Panc1 (cell line): ENCODE data around the gene TRPM4. TPM values are rescaled to one million over a fixed set of nuclear protein-coding genes. Genes with fewer than 3 reads are reported as not detected.

Experiments
- ATAC-seq: fragments of 200-7000 bp; cut with Tn5 transposase; 2 replicates; pipeline ENCODE4 v1.9.1; 2020; ENCODE audit warnings: mild to moderate bottlenecking, moderate library complexity
- BruUV-seq: library from RNA; stranded (reverse); fragments of 400-500 nt; replicated peaks from 2 replicates; lab custom pipeline; 2021; lab: Mats Ljungman, UMichigan
- CTCF ChIA-PET: fragments of 300-600 bp; sonication (Branson Sonifier 250); formaldehyde crosslinking; loops from one replicate; lab custom pipeline; 2022; ENCODE audit warnings: antibody characterized with exemption; lab: Charles Lee
- POLR2A ChIA-PET: fragments of 300-600 bp; sonication (Branson Sonifier 250); formaldehyde crosslinking; loops from one replicate; lab custom pipeline; 2022; ENCODE audit warnings: antibody characterized with exemption; lab: Charles Lee
- DNase-seq: peaks from one replicate; pipeline ENCODE4 v3.0.0-alpha.2; 2010; ENCODE audit warnings: low read depth, low spot score
- H3K27ac ChIP-seq: 2 replicates; pipeline ENCODE4 v1.5.1; 2011; ENCODE audit warnings: mild to moderate bottlenecking, low read length, inconsistent platforms
- H3K27me3 ChIP-seq: fragments of 200-500 bp; sonication (Bioruptor generic); 2 replicates; pipeline ENCODE4 v1.6.0; 2014; ENCODE audit warnings: low read length, inconsistent platforms; ENCODE audit not compliant: control insufficient read depth, insufficient read depth
- H3K36me3 ChIP-seq: fragments of 200-500 bp; sonication (Bioruptor generic); 2 replicates; pipeline ENCODE4 v1.5.1; 2014; ENCODE audit warnings: inconsistent platforms, mild to moderate bottlenecking, low read length, moderate library complexity; ENCODE audit not compliant: control insufficient read depth, insufficient read depth
- H3K4me1 ChIP-seq: 2 replicates; pipeline ENCODE4 v1.5.1; 2011; ENCODE audit warnings: inconsistent platforms, mild to moderate bottlenecking, low read length, moderate library complexity; ENCODE audit not compliant: control insufficient read depth, insufficient read depth
- H3K4me3 ChIP-seq, 2 experiments: 2 replicates each; pipeline ENCODE4 v1.5.1; 2011 to 2012; ENCODE audit warnings: low read depth in 2 of 2, low read length in 2 of 2, mild to moderate bottlenecking in 2 of 2, inconsistent platforms in 1 of 2, moderate library complexity in 1 of 2
- H3K9me3 ChIP-seq: fragments of 200-500 bp; sonication (Bioruptor generic); 2 replicates; pipeline ENCODE4 v1.5.1; 2014; ENCODE audit warnings: low read depth, mild to moderate bottlenecking, inconsistent platforms, low read length, moderate library complexity; ENCODE audit not compliant: control insufficient read depth, insufficient read depth
- POLR2AphosphoS5 ChIP-seq: IDR thresholded peaks from 2 replicates; pipeline ENCODE4 v1.6.1; 2012; ENCODE audit warnings: mild to moderate bottlenecking, low read depth, low read length, moderate library complexity
- REST ChIP-seq, 2 experiments: IDR thresholded peaks; 2 replicates each; pipeline ENCODE4 v1.6.1; 2011 to 2012; ENCODE audit warnings: low read depth in 2 of 2, control low read depth in 1 of 2, low read length in 1 of 2, mild to moderate bottlenecking in 1 of 2, moderate library complexity in 1 of 2; ENCODE audit not compliant: insufficient read depth in 1 of 2
- SIN3A ChIP-seq: IDR thresholded peaks from 2 replicates; pipeline ENCODE4 v1.6.1; 2012; ENCODE audit warnings: low read depth, mild to moderate bottlenecking, low read length, moderate library complexity, borderline replicate concordance; ENCODE audit not compliant: insufficient read depth
- TCF7L2 ChIP-seq: IDR thresholded peaks from 2 replicates; pipeline ENCODE4 v1.6.1; 2011; ENCODE audit warnings: mild to moderate bottlenecking, low read depth, low read length, inconsistent platforms
- in situ Hi-C: cut with HindIII; loops from 2 replicates; pipeline ENCODE4 v1.10.0; 2016; ENCODE audit warnings: low sequenced_read_pairs, low pct_unique_long_range_greater_than_20kb
- intact Hi-C: fragments of 100-400 bp; cut with micrococcal nuclease; formaldehyde crosslinking; loops from one replicate; pipeline ENCODE4 v1.10.0; 2022; ENCODE audit not compliant: unreplicated experiment
- total RNA-seq: library from RNA; stranded (reverse); gene quantifications from one replicate; pipeline ENCODE4 v1.2.1, GENCODE V29; 2021; ENCODE audit not compliant: unreplicated experiment
- TF ChIP-seq, protein P1 (sequence below): fragments of 450-650 bp; IDR thresholded peaks from 2 replicates; pipeline ENCODE4 v1.5.1; 2017; ENCODE audit warnings: mild to moderate bottlenecking

Gene TRPM4
- total RNA-seq, 1 experiment from 2014 or later = 19.4 TPM

DNA sequence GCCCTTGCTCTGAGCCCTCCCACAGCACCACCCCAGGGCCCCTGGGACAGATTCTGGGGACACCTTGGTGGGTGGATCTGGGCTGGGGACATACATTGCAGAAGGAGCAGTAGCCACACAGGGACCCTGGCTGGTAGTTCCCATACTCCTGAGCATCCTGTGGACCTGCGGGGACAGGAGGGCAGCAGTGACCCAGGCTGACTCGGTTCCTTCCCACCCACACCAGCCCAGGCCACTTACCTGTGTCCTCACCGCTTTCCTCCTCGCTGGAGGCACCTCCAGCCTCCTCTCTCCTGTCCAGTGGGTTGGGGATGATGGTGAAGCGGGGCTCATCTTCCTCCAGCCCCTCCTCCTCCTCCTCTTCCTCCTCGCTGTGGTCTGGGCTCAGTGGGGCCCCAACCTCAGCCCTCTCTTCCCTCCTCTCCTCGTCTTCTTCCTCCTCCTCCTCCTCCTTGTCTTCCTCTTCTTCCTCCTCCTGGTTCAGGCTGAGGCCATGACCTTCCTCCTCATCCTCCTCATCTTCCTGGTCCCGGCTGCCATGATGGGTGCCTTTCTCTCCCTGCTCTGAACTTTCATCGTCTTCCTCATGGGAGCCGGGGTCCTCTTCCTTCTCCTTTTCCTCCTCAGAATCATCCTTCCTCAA, 4.3 kb upstream of the TRPM4 start:
- no peak overlapping the region for H3K4me3 ChIP-seq
- intact Hi-C loops = no loop called here

DNA sequence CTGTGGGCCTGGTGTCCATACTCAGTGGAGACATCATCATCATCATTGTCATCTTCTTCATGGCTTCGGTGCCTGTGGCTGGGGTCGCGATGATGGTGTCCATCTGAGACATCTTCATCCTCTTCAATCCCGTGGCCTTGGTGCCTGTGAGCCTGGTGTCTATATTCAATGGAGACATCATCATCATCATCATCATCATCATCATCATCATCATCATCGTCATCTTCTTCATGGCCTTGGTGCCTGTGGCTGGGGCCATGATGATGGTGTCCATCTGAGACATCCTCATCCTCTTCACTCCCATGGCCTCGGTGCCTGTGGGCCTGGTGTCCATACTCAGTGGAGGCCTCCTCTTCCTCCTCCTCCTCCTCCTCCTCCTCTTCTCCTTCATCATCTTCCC, 3.3 kb upstream of the TRPM4 start:
- H3K36me3 ChIP-seq = no peaks in the 10 kb centered on the region; the same call in 1 of the 2 replicates
- DNase-seq = no peak
- no TSS peak for BruUV-seq
- H3K27ac ChIP-seq = no peak overlapping the region
- ChIA-PET POLR2A (no interaction called here), CTCF (no interaction called here)
- H3K4me3 ChIP-seq = no peak overlapping the region
- in situ Hi-C loops (no loop called here), intact Hi-C loops (no loop called here)
- no peak for ATAC-seq
- TF ChIP-seq TCF7L2 = no peak
- TF ChIP-seq, protein P1, sequence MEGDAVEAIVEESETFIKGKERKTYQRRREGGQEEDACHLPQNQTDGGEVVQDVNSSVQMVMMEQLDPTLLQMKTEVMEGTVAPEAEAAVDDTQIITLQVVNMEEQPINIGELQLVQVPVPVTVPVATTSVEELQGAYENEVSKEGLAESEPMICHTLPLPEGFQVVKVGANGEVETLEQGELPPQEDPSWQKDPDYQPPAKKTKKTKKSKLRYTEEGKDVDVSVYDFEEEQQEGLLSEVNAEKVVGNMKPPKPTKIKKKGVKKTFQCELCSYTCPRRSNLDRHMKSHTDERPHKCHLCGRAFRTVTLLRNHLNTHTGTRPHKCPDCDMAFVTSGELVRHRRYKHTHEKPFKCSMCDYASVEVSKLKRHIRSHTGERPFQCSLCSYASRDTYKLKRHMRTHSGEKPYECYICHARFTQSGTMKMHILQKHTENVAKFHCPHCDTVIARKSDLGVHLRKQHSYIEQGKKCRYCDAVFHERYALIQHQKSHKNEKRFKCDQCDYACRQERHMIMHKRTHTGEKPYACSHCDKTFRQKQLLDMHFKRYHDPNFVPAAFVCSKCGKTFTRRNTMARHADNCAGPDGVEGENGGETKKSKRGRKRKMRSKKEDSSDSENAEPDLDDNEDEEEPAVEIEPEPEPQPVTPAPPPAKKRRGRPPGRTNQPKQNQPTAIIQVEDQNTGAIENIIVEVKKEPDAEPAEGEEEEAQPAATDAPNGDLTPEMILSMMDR = no peak
- no peak for TF ChIP-seq SIN3A
- no peak for TF ChIP-seq POLR2AphosphoS5
- TF ChIP-seq REST (IDR thresholded peaks at IDR 0.05; ENCODE audit: insufficient read depth in 1 of 2, low read depth in 2 of 2, low read length in 1 of 2) = no peak
- H3K9me3 ChIP-seq = no peaks in the 10 kb centered on the region
- peaks cover 4% of the 10 kb centered on the region for H3K4me1 ChIP-seq
- H3K27me3 ChIP-seq = no peaks in the 10 kb centered on the region

More for the DNA sequence above, 4.3 kb upstream of the TRPM4 start:
- TF ChIP-seq POLR2AphosphoS5 (no peak), SIN3A (no peak), TCF7L2 (no peak), REST (IDR thresholded peaks at IDR 0.05; ENCODE audit: insufficient read depth in 1 of 2, low read depth in 2 of 2, low read length in 1 of 2) (no peak)
- TF ChIP-seq, protein P1 = no peak
- no TSS peak for BruUV-seq
- CTCF ChIA-PET = no interaction called here
- no peaks in the 10 kb centered on the region; the same call in none of the 2 replicates for H3K4me1 ChIP-seq
- ATAC-seq (no peak), DNase-seq (no peak)
- H3K9me3 ChIP-seq = no peaks in the 10 kb centered on the region
- POLR2A ChIA-PET = no interaction called here
- no peaks in the 10 kb centered on the region; the same call in 1 of the 2 replicates for H3K36me3 ChIP-seq
- no peaks in the 10 kb centered on the region for H3K27me3 ChIP-seq
- in situ Hi-C loops = no loop called here
- H3K27ac ChIP-seq = no peak overlapping the region
